Skin epidermis (tissue), 12 donors: Measurements from ENCODE around the gene TXN2.
"Not testable (repeated sequence)": the region's sequence is repeated elsewhere in the genome, so short reads cannot be mapped to it uniquely, and the experiment has no call there.

ENCODE experiments used
- H3K27ac ChIP-seq, 21 experiments: fragments of 200-600 bp; sonication (generic) in 11 of 21; one replicate each; pipeline ENCODE4 v1.5.0; 2020; ENCODE audit warnings: mild to moderate bottlenecking in 3 of 21, inconsistent platforms in 2 of 21, moderate library complexity in 2 of 21
- H3K4me3 ChIP-seq, 7 experiments: fragments of 200-600 bp; sonication (generic) in 2 of 7; one replicate each; pipeline ENCODE4 v1.5.0; 2020; ENCODE audit warnings: inconsistent platforms in 2 of 7, mild to moderate bottlenecking in 2 of 7, moderate library complexity in 1 of 7

Gene TXN2

GRCh38 chr22:36481393-36482168 lies at the start of gene TXN2:
TXN2 (minus strand) TSS chr22:36481640; CDS start chr22:36480837, 803 bp downstream.
- Histone ChIP-seq H3K4me3 (peak within 1 kb of the TSS; percentile 48 to 81 (median 68)), H3K27ac (peak within 1 kb of the TSS; percentile 93 to 99 (median 97))

GRCh38 chr22:36528795-36529751 lies 47.6 kb upstream of the TXN2 start, which contains the start of gene EIF3D:
EIF3D (minus strand) TSS chr22:36529166; CDS start chr22:36526121, 3,045 bp downstream.
- Histone ChIP-seq H3K4me3 (peak within 1 kb of the TSS; percentile 59 to 95 (median 70)), H3K27ac (peak within 1 kb of the TSS; percentile 48 to 95 (median 90))

- peak overlapping the region; percentile 59 to 95 (median 70) for H3K4me3 ChIP-seq
- H3K27ac ChIP-seq = peak overlapping the region; percentile 48 to 95 (median 90)
Observed at GRCh38 chr22:36528341-36528740, 46.9 kb upstream of the TXN2 start.

- Histone ChIP-seq H3K4me3 (no peak overlapping the region), H3K27ac (no peak overlapping the region)
Observed at GRCh38 chr22:36522662-36523061, 41.2 kb upstream of the TXN2 start.

GRCh38 chr22:36520423-36520822 lies 39.0 kb upstream of the TXN2 start:
- H3K27ac ChIP-seq = no peak overlapping the region
- no peak overlapping the region for H3K4me3 ChIP-seq

GRCh38 chr22:36519906-36520305 lies 38.5 kb upstream of the TXN2 start:
- H3K4me3 ChIP-seq = not testable (repeated sequence)
- H3K27ac ChIP-seq = peak overlapping the region in 1 of 21 experiments; percentile 58

GRCh38 chr22:36514766-36515165 lies 33.3 kb upstream of the TXN2 start:
- no peak overlapping the region for H3K27ac ChIP-seq

GRCh38 chr22:36512991-36513390 lies 31.6 kb upstream of the TXN2 start:
- H3K27ac ChIP-seq = no peak overlapping the region
- no peak overlapping the region for H3K4me3 ChIP-seq

More at GRCh38 chr22:36514766-36515165, 33.3 kb upstream of the TXN2 start:
- H3K4me3 ChIP-seq = no peak overlapping the region

- Histone ChIP-seq H3K4me3 (no peak overlapping the region), H3K27ac (no peak overlapping the region)
Observed at GRCh38 chr22:36512333-36512732, 30.9 kb upstream of the TXN2 start.

- Histone ChIP-seq H3K4me3 (no peak overlapping the region), H3K27ac (peak overlapping the region in 9 of 21 experiments; percentile 0 to 47 (median 26))
Observed at GRCh38 chr22:36510966-36511881, 29.8 kb upstream of the TXN2 start.

GRCh38 chr22:36510384-36510783 lies 28.9 kb upstream of the TXN2 start:
- Histone ChIP-seq H3K4me3 (no peak overlapping the region), H3K27ac (peak overlapping the region in 4 of 21 experiments; percentile 0 to 42 (median 23))

- H3K4me3 ChIP-seq = peak overlapping the region in 5 of 7 experiments; percentile 45 to 61 (median 48)
Observed at GRCh38 chr22:36507518-36508010, 26.1 kb upstream of the TXN2 start.

GRCh38 chr22:36506637-36507517 lies 25.4 kb upstream of the TXN2 start, which contains the start of gene FOXRED2:
FOXRED2 (minus strand) TSS chr22:36507040; CDS start chr22:36506422, 618 bp downstream.
- Histone ChIP-seq H3K27ac (peak within 1 kb of the TSS in 19 of 21 experiments; percentile 35 to 87 (median 79)), H3K4me3 (peak within 1 kb of the TSS; percentile 38 to 61 (median 48))

More at GRCh38 chr22:36507518-36508010, 26.1 kb upstream of the TXN2 start:
- peak overlapping the region in 17 of 21 experiments; percentile 59 to 87 (median 79) for H3K27ac ChIP-seq

- peak overlapping the region in 5 of 7 experiments; percentile 38 to 61 (median 50) for H3K4me3 ChIP-seq
Observed at GRCh38 chr22:36505998-36506635, 24.7 kb upstream of the TXN2 start.

GRCh38 chr22:36497910-36498665 lies 16.6 kb upstream of the TXN2 start:
- no peak overlapping the region for H3K4me3 ChIP-seq
- H3K27ac ChIP-seq = no peak overlapping the region

More at GRCh38 chr22:36505998-36506635, 24.7 kb upstream of the TXN2 start:
- H3K27ac ChIP-seq = peak overlapping the region in 16 of 21 experiments; percentile 59 to 85 (median 80)

GRCh38 chr22:36493690-36494110 lies 12.3 kb upstream of the TXN2 start:
- H3K4me3 ChIP-seq = no peak overlapping the region
- H3K27ac ChIP-seq = peak overlapping the region in 3 of 21 experiments; percentile 17 to 67 (median 42)
